ENCODE measurements around the gene ANKRD18A.
A peak's percentile ranks its signal among the peaks of the same experiment; 100 is the strongest.

ANKRD18A gene

GRCh38 chr9:38529317-38529716, 91.1 kb downstream of the ANKRD18A start:
- TF ChIP-seq CTCF (IDR thresholded peaks at IDR 0.05; ENCODE audit: insufficient read depth, low read depth, low read length, missing control alignments): no peak
- no peak overlapping the region for H3K4me3 ChIP-seq (ENCODE audit: low read length)
- DNase-seq (ENCODE audit: low read depth): no peak

GRCh38 chr9:38527503-38527902, 92.9 kb downstream of the ANKRD18A start:
- no peak for TF ChIP-seq CTCF (IDR thresholded peaks at IDR 0.05; ENCODE audit: insufficient read depth, low read depth, low read length, missing control alignments)
- no peak overlapping the region for H3K4me3 ChIP-seq (ENCODE audit: low read length)
- DNase-seq (ENCODE audit: low read depth): no peak

- H3K4me3 ChIP-seq (ENCODE audit: low read length): no peak overlapping the region
- peak; percentile 5 for DNase-seq (ENCODE audit: low read depth)
- TF ChIP-seq CTCF (IDR thresholded peaks at IDR 0.05; ENCODE audit: insufficient read depth, low read depth, low read length, missing control alignments): no peak
These were observed 93.8 kb downstream of the ANKRD18A start for GRCh38 chr9:38526591-38526990.

GRCh38 chr9:38523121-38523520, 97.3 kb downstream of the ANKRD18A start:
- no peak for DNase-seq (ENCODE audit: low read depth)

GRCh38 chr9:38521762-38522161, 98.6 kb downstream of the ANKRD18A start:
- no peak for TF ChIP-seq CTCF (IDR thresholded peaks at IDR 0.05; ENCODE audit: insufficient read depth, low read depth, low read length, missing control alignments)
- DNase-seq (ENCODE audit: low read depth): no peak
- H3K4me3 ChIP-seq (ENCODE audit: low read length): no peak overlapping the region

More at GRCh38 chr9:38523121-38523520, 97.3 kb downstream of the ANKRD18A start:
- no peak overlapping the region for H3K4me3 ChIP-seq (ENCODE audit: low read length)
- TF ChIP-seq CTCF (IDR thresholded peaks at IDR 0.05; ENCODE audit: insufficient read depth, low read depth, low read length, missing control alignments): no peak

Data from epithelial cell of esophagus (primary cell).